ENCODE results near the gene HADHA. TPM values are rescaled to one million over a fixed set of nuclear protein-coding genes. Genes with fewer than 3 reads are reported as not detected.

Gene HADHA
- total RNA-seq, 1 experiment from 2014 or later: 118 TPM

GRCh38 chr2:26224095-26224494, 20.3 kb downstream of the HADHA start:
- POLR2A ChIA-PET: interaction anchor here (0.6 kb wide), 1 partner anchor 315 kb away, joined by 6 read pairs; no protein-coding TSS in a partner anchor
- Mint-ChIP-seq H3K4me1 (no peaks in the 10 kb centered on the region), H3K27ac (no peak overlapping the region), H3K27me3 (ENCODE audit: low read depth) (no peaks in the 10 kb centered on the region), H3K9me3 (peaks cover 13% of the 10 kb centered on the region), H3K36me3 (peaks cover 44% of the 10 kb centered on the region), H3K4me3 (no peak overlapping the region)
- no peak for ATAC-seq
- no peak for DNase-seq (ENCODE audit: low spot score)
- TF ChIP-seq SMAD3 (CRISPR knock-in tag; IDR thresholded peaks at IDR 0.05; ENCODE audit: borderline replicate concordance): no peak
- TF ChIP-seq ATF1 (CRISPR knock-in tag; IDR thresholded peaks at IDR 0.05): no peak
- TF ChIP-seq ATF6 (CRISPR knock-in tag; IDR thresholded peaks at IDR 0.05): no peak
- TF ChIP-seq E2F5 (CRISPR knock-in tag; IDR thresholded peaks at IDR 0.05): no peak
- no peak for TF ChIP-seq TCF7 (CRISPR knock-in tag; IDR thresholded peaks at IDR 0.05; ENCODE audit: low read depth)
- no peak for TF ChIP-seq STAT6 (CRISPR knock-in tag; conservative IDR thresholded peaks at IDR 0.05; ENCODE audit: low read depth)
- TF ChIP-seq GTF2I (CRISPR knock-in tag; conservative IDR thresholded peaks at IDR 0.05): no peak
- TF ChIP-seq PRDM15 (CRISPR knock-in tag; IDR thresholded peaks at IDR 0.05): no peak
- TF ChIP-seq MXD4 (CRISPR knock-in tag; IDR thresholded peaks at IDR 0.05; ENCODE audit: borderline replicate concordance): no peak
- TF ChIP-seq GABPB1 (CRISPR knock-in tag; IDR thresholded peaks at IDR 0.05): no peak
- TF ChIP-seq IRF1 (CRISPR knock-in tag; IDR thresholded peaks at IDR 0.05): no peak
- no peak for TF ChIP-seq ZNF671 (CRISPR knock-in tag; IDR thresholded peaks at IDR 0.05)
- TF ChIP-seq SOX15 (CRISPR knock-in tag; IDR thresholded peaks at IDR 0.05): no peak
- no peak for TF ChIP-seq ZBTB21 (CRISPR knock-in tag; IDR thresholded peaks at IDR 0.05; ENCODE audit: borderline replicate concordance)
- no peak for TF ChIP-seq MLX (CRISPR knock-in tag; IDR thresholded peaks at IDR 0.05)
- TF ChIP-seq ATF2 (CRISPR knock-in tag; IDR thresholded peaks at IDR 0.05; ENCODE audit: borderline replicate concordance, low read depth): no peak
- TF ChIP-seq ZNF423 (CRISPR knock-in tag; IDR thresholded peaks at IDR 0.05): no peak
- CTCF ChIA-PET: interaction anchor here (0.7 kb wide), 1 partner anchor 19 kb away, joined by 4 read pairs; no protein-coding TSS in a partner anchor
